ENCODE measurements around the gene GLP2R. TPM values are rescaled to one million over a fixed set of nuclear protein-coding genes. Genes with fewer than 3 reads are reported as not detected.
"Not testable (repeated sequence)": the region's sequence is repeated elsewhere in the genome, so short reads cannot be mapped to it uniquely, and the experiment has no call there.

The GLP2R gene, protein sequence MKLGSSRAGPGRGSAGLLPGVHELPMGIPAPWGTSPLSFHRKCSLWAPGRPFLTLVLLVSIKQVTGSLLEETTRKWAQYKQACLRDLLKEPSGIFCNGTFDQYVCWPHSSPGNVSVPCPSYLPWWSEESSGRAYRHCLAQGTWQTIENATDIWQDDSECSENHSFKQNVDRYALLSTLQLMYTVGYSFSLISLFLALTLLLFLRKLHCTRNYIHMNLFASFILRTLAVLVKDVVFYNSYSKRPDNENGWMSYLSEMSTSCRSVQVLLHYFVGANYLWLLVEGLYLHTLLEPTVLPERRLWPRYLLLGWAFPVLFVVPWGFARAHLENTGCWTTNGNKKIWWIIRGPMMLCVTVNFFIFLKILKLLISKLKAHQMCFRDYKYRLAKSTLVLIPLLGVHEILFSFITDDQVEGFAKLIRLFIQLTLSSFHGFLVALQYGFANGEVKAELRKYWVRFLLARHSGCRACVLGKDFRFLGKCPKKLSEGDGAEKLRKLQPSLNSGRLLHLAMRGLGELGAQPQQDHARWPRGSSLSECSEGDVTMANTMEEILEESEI
- not detected for total RNA-seq (2021; fragmentation: NEBNext Ultra II Directional; extraction: Animal tissue kit (Norgen Biotek cat#: 25700))
- long read RNA-seq = 0 reads

GRCh38 chr17:9825641-9826150, at the start of gene GLP2R:
Gene GLP2R (plus strand): TSS chr17:9825924. CDS start chr17:9826064, 140 bp downstream.
- no peak within 1 kb of the TSS for H3K27ac Mint-ChIP-seq
- peaks cover 6% of the 10 kb centered on the region; the same call in 1 of the 2 replicates for H3K27me3 Mint-ChIP-seq (ENCODE audit: insufficient read depth)
- DNase-seq = no peak
- no peak within 1 kb of the TSS for H3K4me3 Mint-ChIP-seq
- TF ChIP-seq CTCF (IDR thresholded peaks at IDR 0.05) = no peak
- no peaks in the 10 kb centered on the region for H3K4me1 Mint-ChIP-seq (ENCODE audit: low read depth)
- H3K9me3 Mint-ChIP-seq = peaks cover 9% of the 10 kb centered on the region; the same call in 1 of the 2 replicates
- peaks cover 5% of the 10 kb centered on the region; the same call in 1 of the 2 replicates for H3K36me3 Mint-ChIP-seq (ENCODE audit: low read depth)

- no peak for DNase-seq
- no peak overlapping the region for H3K27ac Mint-ChIP-seq
- no peaks in the 10 kb centered on the region for H3K36me3 Mint-ChIP-seq (ENCODE audit: low read depth)
- no peaks in the 10 kb centered on the region for H3K4me1 Mint-ChIP-seq (ENCODE audit: low read depth)
- no peak for TF ChIP-seq CTCF (IDR thresholded peaks at IDR 0.05)
- H3K4me3 Mint-ChIP-seq = no peak overlapping the region
- peaks cover 7% of the 10 kb centered on the region; the same call in 1 of the 2 replicates for H3K9me3 Mint-ChIP-seq
- H3K27me3 Mint-ChIP-seq (ENCODE audit: insufficient read depth) = peaks cover 1% of the 10 kb centered on the region
These were observed 48.8 kb upstream of the GLP2R start for GRCh38 chr17:9776911-9777310.

DNA sequence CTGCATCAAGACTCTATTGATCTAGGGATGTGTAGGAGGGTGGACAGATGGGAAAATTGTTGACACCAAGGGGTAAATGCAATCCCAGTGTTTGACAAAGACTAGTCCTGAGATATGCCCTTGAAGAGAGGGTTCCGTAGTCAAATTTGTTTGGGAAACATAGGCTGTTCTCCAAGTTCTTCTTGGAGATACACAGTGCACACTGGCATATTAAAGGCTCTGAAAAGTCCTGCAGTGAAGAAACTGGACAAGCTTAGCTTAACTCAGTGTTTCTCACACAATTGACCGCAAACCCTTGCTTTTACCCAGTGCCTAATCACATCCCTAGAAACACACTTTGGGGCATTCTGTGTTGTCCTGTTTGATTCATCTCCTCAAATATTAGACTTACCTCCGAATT, 45.2 kb upstream of the GLP2R start:
- Mint-ChIP-seq H3K9me3 (peaks cover 7% of the 10 kb centered on the region; the same call in 1 of the 2 replicates), H3K27ac (no peak overlapping the region), H3K4me3 (no peak overlapping the region), H3K4me1 (ENCODE audit: low read depth) (no peaks in the 10 kb centered on the region), H3K36me3 (ENCODE audit: low read depth) (no peaks in the 10 kb centered on the region), H3K27me3 (ENCODE audit: insufficient read depth) (peaks cover 4% of the 10 kb centered on the region)
- TF ChIP-seq CTCF (IDR thresholded peaks at IDR 0.05) = no peak
- DNase-seq = no peak

- Mint-ChIP-seq H3K4me3 (no peak overlapping the region), H3K9me3 (no peaks in the 10 kb centered on the region; the same call in 1 of the 2 replicates), H3K27me3 (ENCODE audit: insufficient read depth) (peaks cover 4% of the 10 kb centered on the region), H3K27ac (no peak overlapping the region), H3K4me1 (ENCODE audit: low read depth) (no peaks in the 10 kb centered on the region), H3K36me3 (ENCODE audit: low read depth) (no peaks in the 10 kb centered on the region)
- DNase-seq = no peak
- no peak for TF ChIP-seq CTCF (IDR thresholded peaks at IDR 0.05)
These were observed 42.7 kb upstream of the GLP2R start for GRCh38 chr17:9783050-9783449.

GRCh38 chr17:9783465-9783864, 42.3 kb upstream of the GLP2R start:
- H3K36me3 Mint-ChIP-seq (ENCODE audit: low read depth) = not testable (repeated sequence)

GRCh38 chr17:9784544-9784943, 41.2 kb upstream of the GLP2R start:
- no peak for TF ChIP-seq CTCF (IDR thresholded peaks at IDR 0.05)
- Mint-ChIP-seq H3K27ac (no peak overlapping the region), H3K36me3 (ENCODE audit: low read depth) (no peaks in the 10 kb centered on the region), H3K27me3 (ENCODE audit: insufficient read depth) (peaks cover 3% of the 10 kb centered on the region), H3K4me3 (no peak overlapping the region), H3K9me3 (no peaks in the 10 kb centered on the region; the same call in 1 of the 2 replicates), H3K4me1 (ENCODE audit: low read depth) (no peaks in the 10 kb centered on the region)
- DNase-seq = no peak

More at GRCh38 chr17:9783465-9783864, 42.3 kb upstream of the GLP2R start:
- H3K27ac Mint-ChIP-seq; H3K9me3 Mint-ChIP-seq; H3K4me3 Mint-ChIP-seq; H3K27me3 Mint-ChIP-seq (ENCODE audit: insufficient read depth); DNase-seq; H3K4me1 Mint-ChIP-seq (ENCODE audit: low read depth): not testable (repeated sequence)
